Esophagus (tissue), 2 donors: ENCODE data around the gene ARHGDIA. TPM values are rescaled to one million over a fixed set of nuclear protein-coding genes. Genes with fewer than 3 reads are reported as not detected.

Experiments used
- H3K27ac ChIP-seq, 2 donors: one replicate each; pipeline ENCODE4 v1.5.1; 2013; ENCODE audit warnings: low read depth in 2 of 2, mild to moderate bottlenecking in 2 of 2, inconsistent platforms in 1 of 2, low read length in 1 of 2, moderate library complexity in 1 of 2
- H3K27me3 ChIP-seq, 2 donors: one replicate each; pipeline ENCODE4 v1.6.1; 2013; ENCODE audit warnings: low read length in 2 of 2, control low read depth in 1 of 2, mild to moderate bottlenecking in 1 of 2; ENCODE audit not compliant: insufficient read depth in 2 of 2, control insufficient read depth in 1 of 2
- H3K36me3 ChIP-seq, 2 donors: one replicate each; pipeline ENCODE4 v1.6.1; 2013; ENCODE audit warnings: low read length in 1 of 2; ENCODE audit not compliant: control insufficient read depth in 2 of 2, insufficient read depth in 2 of 2
- H3K4me1 ChIP-seq, 2 donors: one replicate each; pipeline ENCODE4 v1.6.1; 2013; ENCODE audit warnings: low read length in 1 of 2; ENCODE audit not compliant: control insufficient read depth in 2 of 2, insufficient read depth in 2 of 2
- H3K4me3 ChIP-seq, 2 donors: one replicate each; pipeline ENCODE4 v1.5.1; 2013; ENCODE audit warnings: low read length in 2 of 2, mild to moderate bottlenecking in 2 of 2, low read depth in 1 of 2, moderate library complexity in 1 of 2
- H3K9me3 ChIP-seq, 2 donors: one replicate each; pipeline ENCODE4 v1.6.1; 2013; ENCODE audit warnings: mild to moderate bottlenecking in 2 of 2, low read depth in 1 of 2, low read length in 1 of 2, moderate library complexity in 1 of 2; ENCODE audit not compliant: control insufficient read depth in 2 of 2, insufficient read depth in 1 of 2
- WGBS, 2 donors: extraction: QIAGEN DNeasy Blood & Tissue Kit; methylation state at CpG; one replicate each; pipeline ENCODE4 v1.1.7; 2013; 5-methylcytosine and 5-hydroxymethylcytosine counted together
- polyA plus RNA-seq, 2 donors: library from polyadenylated mRNA; stranded (reverse); fragments of 200-250 nt; gene quantifications; one replicate each; pipeline ENCODE4 v1.2.3, GENCODE V29; 2013
- donor health status: healthy with polysubstance abuse.
- donor health status: Bipolar disorder and iron deficiency.

Gene ARHGDIA
- polyA plus RNA-seq, 2 donors, result 201 to 209 TPM

- H3K27me3 ChIP-seq, result no peaks in the 10 kb centered on the region
- peaks cover 9 to 24% of the 10 kb centered on the region in 2 donors for H3K4me1 ChIP-seq
- no peaks in the 10 kb centered on the region for H3K9me3 ChIP-seq
- peaks cover 0 to 56% of the 10 kb centered on the region in 2 donors for H3K36me3 ChIP-seq
- 78 to 83% methylated on average over 32 of the region's 32 CpGs for WGBS, 2 donors
- H3K27ac ChIP-seq, result peak overlapping the region; percentile 60 to 84
- no peak overlapping the region for H3K4me3 ChIP-seq
Observed at GRCh38 chr17:81912441-81913309, 41.5 kb upstream of the ARHGDIA start.

DNA sequence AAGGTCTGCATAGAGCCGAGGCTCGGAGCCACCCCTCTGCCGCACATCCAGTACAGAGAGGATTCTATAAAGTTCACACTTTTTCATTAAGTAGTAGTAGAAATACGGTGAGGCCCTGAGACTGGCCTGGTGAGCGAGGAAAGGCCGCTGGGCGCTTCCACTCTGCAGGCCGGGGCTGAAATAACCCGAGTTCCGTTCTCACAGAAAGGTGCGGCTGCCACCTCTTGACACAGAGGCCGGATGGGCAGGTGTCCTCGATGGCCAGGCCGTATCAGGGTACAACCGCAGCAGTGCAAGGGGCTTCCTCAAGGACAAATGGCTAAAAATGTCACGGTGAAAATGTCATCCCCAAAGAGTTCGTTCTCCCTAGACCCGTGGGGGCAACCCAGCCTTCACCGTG lies 40.8 kb upstream of the ARHGDIA start:
- no peaks in the 10 kb centered on the region for H3K27me3 ChIP-seq
- no peak overlapping the region for H3K4me3 ChIP-seq
- peak overlapping the region; percentile 60 to 84 for H3K27ac ChIP-seq
- peaks cover 3 to 62% of the 10 kb centered on the region in 2 donors for H3K36me3 ChIP-seq
- no peaks in the 10 kb centered on the region for H3K9me3 ChIP-seq
- peaks cover 9 to 24% of the 10 kb centered on the region in 2 donors for H3K4me1 ChIP-seq
- WGBS, 2 donors, result 78 to 82% methylated on average over 19 of the region's 19 CpGs

DNA sequence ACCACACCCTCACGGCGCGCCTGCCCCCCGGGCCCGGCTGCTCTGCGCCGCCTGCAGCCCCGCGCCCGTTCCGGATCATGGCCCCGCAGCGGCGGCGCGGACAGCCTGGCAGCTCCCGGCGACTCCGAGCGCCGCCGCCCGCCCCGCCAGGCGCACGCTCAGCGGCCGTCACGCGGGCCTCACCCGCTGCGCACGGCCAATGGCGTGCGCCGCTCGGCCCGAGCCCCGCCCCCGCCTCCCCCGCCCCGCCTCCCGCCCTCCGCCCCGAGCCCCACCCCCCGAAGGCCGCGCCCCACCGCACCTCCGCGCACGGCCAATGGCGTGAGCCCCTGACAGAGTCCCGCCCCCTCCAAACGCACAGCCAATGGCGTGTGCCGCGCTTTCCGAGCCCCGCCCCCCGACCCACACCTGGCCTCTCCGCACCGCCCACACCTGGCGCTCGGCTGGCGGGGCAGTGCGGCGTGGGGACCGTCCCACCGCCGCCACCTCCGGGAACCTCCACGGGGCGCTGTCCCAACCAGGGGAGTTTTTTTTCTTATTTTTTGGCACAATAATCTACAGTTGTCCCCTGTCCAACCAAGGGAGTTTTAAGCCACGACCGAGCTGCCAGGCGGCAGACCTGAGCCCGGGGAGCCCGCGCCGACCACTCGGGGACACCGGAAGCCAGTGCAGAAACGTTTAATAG lies 40.3 kb upstream of the ARHGDIA start, which contains the start of gene PCYT2:
Gene PCYT2 (minus strand): TSS at position 123 of the 685 bp plus-strand sequence. CDS start 44 bp downstream, at position 79.
- H3K36me3 ChIP-seq, result peaks cover 3 to 67% of the 10 kb centered on the region in 2 donors
- H3K4me3 ChIP-seq, result peak within 1 kb of the TSS; percentile 70 to 72
- 4 to 8% methylated on average over 48 to 84 of the region's 84 CpGs for WGBS, 2 donors
- no peaks in the 10 kb centered on the region for H3K27me3 ChIP-seq
- H3K4me1 ChIP-seq, result peaks cover 9 to 21% of the 10 kb centered on the region in 2 donors
- peak within 1 kb of the TSS; percentile 65 to 84 for H3K27ac ChIP-seq
- no peaks in the 10 kb centered on the region for H3K9me3 ChIP-seq

DNA sequence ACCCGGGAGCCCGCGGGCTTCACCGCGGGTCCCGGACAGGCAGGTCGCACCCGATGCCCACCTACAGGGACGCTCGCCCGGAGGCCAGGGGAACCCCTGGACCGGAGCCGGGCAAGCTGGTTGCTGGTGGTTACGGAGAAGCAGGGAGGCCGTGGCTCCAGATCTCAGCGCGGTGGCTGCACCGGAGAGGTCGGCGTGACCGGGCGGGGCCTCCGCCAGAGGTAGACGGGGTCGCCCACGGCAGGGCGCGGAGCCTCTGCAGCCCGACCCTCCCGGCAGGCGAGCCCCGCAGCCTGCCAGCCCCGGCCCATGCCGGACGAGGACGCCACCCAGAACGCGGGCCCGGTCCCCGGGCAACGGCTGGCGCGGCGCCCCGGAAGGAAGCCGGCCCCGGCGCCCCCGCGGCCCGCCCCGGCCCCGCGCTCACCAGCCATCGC lies 39.7 kb upstream of the ARHGDIA start:
- Histone ChIP-seq H3K27me3 (no peaks in the 10 kb centered on the region), H3K9me3 (no peaks in the 10 kb centered on the region), H3K36me3 (peaks cover 3 to 69% of the 10 kb centered on the region in 2 donors), H3K4me1 (peaks cover 8 to 21% of the 10 kb centered on the region in 2 donors), H3K27ac (peak overlapping the region; percentile 51 to 65), H3K4me3 (peak overlapping the region; percentile 70 to 72)
- 1% methylated on average over 47 to 55 of the region's 55 CpGs for WGBS, 2 donors

DNA sequence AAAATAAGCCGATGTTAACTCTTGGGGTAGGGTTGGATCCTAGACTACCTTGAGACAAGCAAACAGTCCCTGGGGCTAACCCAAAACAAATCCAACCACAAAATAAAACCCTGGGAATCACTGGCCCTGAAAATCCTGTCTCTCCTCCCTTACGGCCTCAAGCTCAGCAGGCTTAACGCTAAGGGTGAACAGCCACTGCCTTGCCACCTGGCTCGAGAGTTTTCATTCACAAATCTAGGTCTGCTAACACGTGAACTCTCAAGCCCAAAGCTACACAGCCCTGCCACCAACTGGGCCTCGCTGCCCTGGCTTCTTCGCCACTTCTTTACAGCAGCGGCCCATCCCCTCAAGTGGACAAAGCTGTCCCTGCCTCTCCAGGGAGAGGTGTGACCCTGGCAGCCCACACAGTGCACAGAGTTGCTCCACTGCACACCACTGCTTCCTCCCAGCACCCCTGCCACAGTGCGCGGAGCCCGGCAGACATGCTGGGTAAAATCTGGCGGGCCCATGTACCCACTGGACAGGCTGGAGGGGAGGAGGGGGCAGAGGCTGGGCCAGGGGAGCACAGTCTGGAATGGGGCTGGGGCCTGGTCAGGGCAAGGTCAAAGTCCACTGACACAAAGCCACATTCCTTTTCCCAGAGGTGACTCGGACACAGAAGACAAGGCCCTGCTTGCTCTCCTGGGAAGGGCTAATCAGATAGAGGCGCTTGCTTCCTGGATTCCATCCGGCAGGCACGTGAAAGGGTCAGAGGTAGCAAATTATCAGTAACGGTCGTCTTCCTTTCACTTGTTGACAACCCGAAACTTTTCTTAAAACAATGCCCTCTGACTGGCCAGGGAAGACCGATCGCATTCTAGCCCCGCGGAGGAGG lies 39.1 kb upstream of the ARHGDIA start:
- Histone ChIP-seq H3K4me1 (peaks cover 5 to 16% of the 10 kb centered on the region in 2 donors), H3K27ac (peak overlapping the region; percentile 51 to 65), H3K4me3 (peak overlapping the region; percentile 70 to 72), H3K9me3 (no peaks in the 10 kb centered on the region), H3K36me3 (peaks cover 3 to 67% of the 10 kb centered on the region in 2 donors), H3K27me3 (no peaks in the 10 kb centered on the region)
- 34 to 39% methylated on average over 23 of the region's 23 CpGs for WGBS, 2 donors

- no peaks in the 10 kb centered on the region for H3K9me3 ChIP-seq
- 90 to 95% methylated on average over 12 of the region's 12 CpGs for WGBS, 2 donors
- H3K27ac ChIP-seq, result no peak overlapping the region
- H3K4me3 ChIP-seq, result no peak overlapping the region
- no peaks in the 10 kb centered on the region for H3K27me3 ChIP-seq
- H3K4me1 ChIP-seq, result peaks cover 5 to 14% of the 10 kb centered on the region in 2 donors
- peaks cover 3 to 66% of the 10 kb centered on the region in 2 donors for H3K36me3 ChIP-seq
Observed at GRCh38 chr17:81909231-81909630, 38.1 kb upstream of the ARHGDIA start.

DNA sequence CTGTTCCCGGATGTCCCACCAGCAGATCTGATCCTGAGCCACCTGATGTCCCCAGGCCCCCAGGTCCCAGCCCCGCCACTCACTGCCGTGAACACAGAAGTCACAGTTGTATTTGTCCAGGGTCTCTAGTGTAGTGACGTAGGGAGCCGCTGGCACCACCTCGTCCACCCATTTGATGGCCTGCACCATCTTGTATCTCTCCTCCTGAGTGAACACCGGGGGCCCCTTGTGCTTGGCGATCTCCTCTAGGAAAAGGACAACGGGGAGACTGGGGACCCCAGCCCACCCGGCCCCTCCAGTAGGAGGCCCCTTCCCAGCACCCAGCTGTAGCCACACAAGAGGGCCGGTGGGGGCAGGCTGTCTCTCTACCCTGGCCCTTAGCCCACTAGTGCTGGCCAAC lies 37.7 kb upstream of the ARHGDIA start:
- peaks cover 5 to 14% of the 10 kb centered on the region in 2 donors for H3K4me1 ChIP-seq
- WGBS, 2 donors, result 94% methylated on average over 11 of the region's 11 CpGs
- H3K36me3 ChIP-seq, result peaks cover 3 to 65% of the 10 kb centered on the region in 2 donors

GRCh38 chr17:81907219-81908145 lies 36.3 kb upstream of the ARHGDIA start:
- no peaks in the 10 kb centered on the region for H3K9me3 ChIP-seq
- H3K27me3 ChIP-seq, result no peaks in the 10 kb centered on the region
- H3K36me3 ChIP-seq, result peaks cover 3 to 55% of the 10 kb centered on the region in 2 donors
- 93 to 95% methylated on average over 26 of the region's 26 CpGs for WGBS, 2 donors
- peaks cover 7 to 16% of the 10 kb centered on the region in 2 donors for H3K4me1 ChIP-seq
- no peak overlapping the region for H3K4me3 ChIP-seq
- no peak overlapping the region for H3K27ac ChIP-seq

More for the DNA sequence above, 37.7 kb upstream of the ARHGDIA start:
- Histone ChIP-seq H3K27me3 (no peaks in the 10 kb centered on the region), H3K9me3 (no peaks in the 10 kb centered on the region), H3K27ac (no peak overlapping the region), H3K4me3 (no peak overlapping the region)
